T-helper 1 cell treated with Interleukin-12 subunit alpha and Interleukin-12 subunit beta and Interleukin-4 antibody, amounts not matched to agents 30 ng/mL and 1 ng/mL, for 36 hours (primary cell): ENCODE results near the gene MSMO1. TPM values are rescaled to one million over a fixed set of nuclear protein-coding genes. Genes with fewer than 3 reads are reported as not detected.
"Not testable (repeated sequence)": the region's sequence is repeated elsewhere in the genome, so short reads cannot be mapped to it uniquely, and the experiment has no call there.

Source experiments
- intact Hi-C: fragments of 100-400 bp; cut with micrococcal nuclease; formaldehyde crosslinking; loops from one replicate; pipeline ENCODE4 v1.15.1; 2024
- total RNA-seq: library from RNA; stranded (reverse); gene quantifications from 2 replicates; pipeline ENCODE4 v1.2.3, GENCODE V29; 2022

The MSMO1 gene
- total RNA-seq, 1 donor from 2014 or later = 53.9 TPM

DNA sequence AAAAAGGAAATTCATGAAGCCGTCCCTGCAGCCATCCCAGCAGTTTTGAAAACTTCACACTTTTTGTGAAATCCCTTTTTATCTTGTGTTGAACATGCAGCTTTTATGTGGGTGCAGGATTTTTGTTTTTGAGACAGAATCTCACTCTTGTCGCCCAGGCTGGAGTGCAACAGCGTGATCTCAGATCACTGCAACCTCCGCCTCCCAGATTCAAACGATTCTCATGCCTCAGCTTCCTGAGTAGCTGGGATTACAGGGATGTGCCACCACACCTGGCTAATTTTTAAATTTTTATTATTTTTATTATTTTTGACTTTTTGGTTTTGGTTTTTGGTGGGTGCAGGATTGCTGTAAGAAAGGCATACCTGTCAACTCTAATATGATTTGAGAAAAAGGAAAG is 8.0 kb upstream of the MSMO1 start:
- intact Hi-C loops = no loop called here

DNA sequence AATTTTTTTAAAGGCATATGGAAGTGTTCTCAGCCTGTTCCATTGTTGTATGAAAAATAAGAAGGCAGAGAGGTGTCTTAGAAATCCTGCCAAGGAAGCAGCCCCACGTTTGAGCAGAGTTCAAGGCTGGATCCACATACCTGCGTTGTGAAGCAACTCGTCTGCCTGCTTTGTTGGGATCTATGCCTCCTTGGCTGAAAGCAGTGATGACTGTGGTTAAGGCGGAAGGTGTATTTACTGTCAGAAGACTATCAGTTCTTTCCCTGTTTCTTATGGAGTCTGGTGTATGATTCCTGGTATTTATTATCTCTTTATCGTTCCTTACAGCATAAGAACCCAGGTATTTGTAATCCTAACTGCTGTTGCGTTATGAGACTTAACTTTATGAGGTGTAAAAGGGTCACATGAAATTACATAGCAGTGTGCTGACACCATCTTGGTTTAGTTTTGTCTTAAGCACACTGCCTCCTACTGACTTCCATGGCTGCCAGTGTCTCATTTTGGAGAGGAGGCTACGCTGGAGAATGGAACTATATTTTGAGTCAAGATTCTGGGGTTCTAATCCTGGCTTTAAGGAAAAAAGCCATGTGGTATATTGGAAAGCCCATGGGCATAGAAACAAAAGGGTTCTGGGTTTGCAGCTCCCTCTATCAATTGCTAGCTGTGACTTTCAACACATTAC is 3.1 kb upstream of the MSMO1 start:
- intact Hi-C loops = no loop called here

DNA sequence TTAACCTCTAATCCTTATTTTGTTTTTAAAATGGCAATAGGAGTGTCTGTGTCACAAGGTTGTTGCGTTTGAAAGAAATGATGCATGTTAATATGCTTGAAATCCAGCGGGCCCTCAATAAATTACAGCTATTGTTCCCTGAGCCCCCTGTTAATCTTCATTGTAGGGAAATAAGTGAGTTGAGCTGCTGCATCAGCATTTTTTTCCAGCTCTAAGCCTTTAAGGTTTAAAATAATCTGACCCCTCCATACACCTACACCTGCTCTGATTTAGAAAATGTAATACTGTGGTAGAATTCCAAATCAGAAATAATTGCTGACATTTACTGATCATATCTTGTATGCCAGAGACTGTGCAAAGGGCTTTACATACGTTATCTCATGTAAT is 2.6 kb upstream of the MSMO1 start:
- intact Hi-C loops = loop anchor here (5.0 kb wide), 1 partner anchor 313 kb away; no protein-coding TSS in a partner anchor

DNA sequence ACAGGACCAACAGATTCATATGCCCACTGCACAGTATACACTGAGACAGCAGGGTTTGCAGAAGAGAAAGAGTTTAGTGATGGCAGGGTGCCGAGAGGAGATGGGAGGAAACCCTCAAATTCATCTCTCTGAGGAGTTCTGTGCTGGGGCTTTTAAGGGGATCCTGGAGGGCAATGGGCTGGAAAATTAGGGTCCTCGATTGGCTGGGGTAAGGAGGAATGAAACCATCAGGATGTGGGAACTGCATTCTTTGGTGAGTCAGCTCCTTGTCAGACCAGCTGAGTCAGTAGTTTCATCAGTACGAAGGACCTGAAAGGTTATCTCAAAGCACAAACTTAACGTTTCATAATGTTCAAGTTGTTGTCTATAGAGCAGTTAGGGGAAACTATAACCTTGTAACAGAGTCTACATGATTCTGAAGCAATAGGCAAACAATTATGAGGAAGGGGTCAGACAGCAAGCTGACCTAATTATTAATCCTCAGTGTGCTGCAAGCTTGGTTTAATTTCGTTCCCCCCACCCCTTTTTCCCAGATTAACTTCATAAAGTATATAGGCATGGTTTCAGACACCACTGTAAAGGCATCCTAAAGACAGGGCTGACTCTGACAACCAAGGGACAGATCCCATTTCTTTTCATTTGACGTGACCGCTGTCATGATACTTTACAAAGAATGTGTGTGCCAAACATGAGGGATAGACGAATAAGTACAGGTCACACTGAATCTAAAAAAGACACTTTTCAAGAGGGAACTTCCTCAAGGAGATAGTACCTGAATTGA is 1.5 kb upstream of the MSMO1 start:
- intact Hi-C loops = loop anchor here (2.0 to 5.0 kb wide), 3 partner anchors 139 to 1831 kb away; partner anchors contain the start of gene TMA16

DNA sequence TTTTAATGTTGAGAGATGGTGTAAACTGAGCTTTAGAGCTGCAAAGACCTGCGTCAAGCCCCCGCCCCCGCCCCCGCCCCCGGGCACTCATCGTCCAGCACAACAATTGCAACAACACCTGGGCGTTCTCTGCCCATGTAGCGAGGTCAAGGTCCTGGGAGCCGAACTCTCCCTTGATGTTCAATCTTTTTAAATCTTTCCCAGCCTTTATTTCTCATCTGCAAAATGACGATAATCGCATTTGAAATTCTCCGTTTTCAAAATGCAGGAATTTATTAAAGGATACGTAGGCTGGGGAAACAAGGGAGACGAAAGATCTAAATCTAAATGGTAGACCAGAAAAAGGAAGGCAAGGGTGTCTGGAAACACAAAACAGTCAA is 648 bp upstream of the MSMO1 start:
- intact Hi-C loops = loop anchor here (1.0 to 5.0 kb wide), 9 partner anchors 26 to 1832 kb away; partner anchors contain the start of genes KLHL2, TMA16 and TMEM192

DNA sequence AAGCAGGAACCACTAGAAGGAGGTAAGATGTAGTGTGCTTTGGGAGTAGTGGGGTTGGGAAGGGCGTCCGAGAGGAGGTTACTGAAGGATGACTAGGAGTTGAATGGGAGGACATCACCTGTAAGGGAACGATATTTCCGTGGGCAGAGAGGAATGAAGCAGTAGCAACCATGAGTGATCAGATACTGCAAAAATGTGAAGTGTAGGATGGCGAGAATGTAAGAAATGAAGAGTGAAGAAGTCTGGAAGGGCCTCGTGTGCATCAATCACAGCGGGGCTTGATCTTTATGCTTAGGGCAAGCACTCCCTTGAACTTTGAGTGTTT is 594 bp downstream of the MSMO1 start:
- intact Hi-C loops = loop anchor here (5.0 kb wide), 1 partner anchor 316 kb away; no protein-coding TSS in a partner anchor

DNA sequence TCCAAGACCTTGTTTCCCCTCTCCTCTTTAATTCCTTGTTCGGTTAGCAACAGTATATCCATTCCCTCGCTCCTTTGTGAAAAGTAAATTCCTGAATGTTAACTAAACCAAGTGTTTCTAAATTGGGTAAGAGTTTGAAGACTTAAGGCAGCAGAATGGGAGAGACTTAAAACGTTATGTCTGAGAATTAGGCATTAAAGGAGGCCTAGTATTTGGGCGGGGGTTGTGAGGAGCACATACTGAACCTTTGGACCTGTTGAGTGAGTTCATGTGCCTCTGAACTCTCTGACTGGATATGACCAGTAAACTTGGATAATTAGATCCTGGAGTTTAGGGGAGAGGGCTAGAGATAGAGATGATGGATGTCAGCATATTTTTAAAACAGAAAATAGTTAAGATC is 1.2 kb downstream of the MSMO1 start:
- intact Hi-C loops = loop anchor here (5.0 kb wide), 1 partner anchor 316 kb away; no protein-coding TSS in a partner anchor

DNA sequence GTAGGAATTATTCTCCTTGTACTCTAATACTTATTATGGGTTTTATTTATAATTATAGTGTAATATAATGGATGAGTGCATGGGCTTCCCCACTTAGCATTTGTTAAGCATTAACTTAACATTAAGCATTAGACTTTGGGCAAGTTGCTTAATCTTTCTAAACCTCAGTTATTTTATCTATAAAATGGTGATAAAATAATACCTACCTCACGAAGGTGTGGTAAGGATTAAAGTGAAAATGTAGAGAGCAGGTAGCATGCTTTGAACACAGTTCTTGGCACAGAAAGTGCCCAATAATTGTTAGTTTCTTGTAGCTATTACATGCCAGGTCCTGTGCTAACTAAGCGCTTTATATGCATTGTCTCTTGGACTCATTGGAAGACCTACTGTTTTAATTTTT is 2.6 kb downstream of the MSMO1 start:
- intact Hi-C loops = loop anchor here (1.0 kb wide), 1 partner anchor 8 kb away; no protein-coding TSS in a partner anchor

DNA sequence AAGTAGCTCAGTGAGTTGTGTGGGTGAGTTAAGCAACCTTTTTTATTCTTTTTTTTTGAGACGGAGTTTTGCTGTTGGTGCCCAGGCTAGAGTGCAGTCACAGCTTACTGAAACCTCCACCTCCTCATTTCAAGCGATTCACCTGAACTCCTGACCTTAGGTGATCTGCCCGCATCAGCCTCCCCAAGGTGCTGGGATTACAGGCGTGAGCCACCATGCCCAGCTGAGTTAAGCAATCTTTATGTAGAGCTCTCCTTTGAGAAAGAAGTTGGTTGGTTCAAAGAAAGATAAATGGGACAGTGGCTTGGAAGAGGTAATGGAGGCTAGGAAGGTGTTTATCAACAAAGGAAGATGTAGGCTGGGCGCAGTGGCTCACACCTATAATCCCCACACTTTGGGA is 3.2 kb downstream of the MSMO1 start:
- intact Hi-C loops = loop anchor here (1.0 kb wide), 2 partner anchors 8 to 137 kb away; no protein-coding TSS in a partner anchor

DNA sequence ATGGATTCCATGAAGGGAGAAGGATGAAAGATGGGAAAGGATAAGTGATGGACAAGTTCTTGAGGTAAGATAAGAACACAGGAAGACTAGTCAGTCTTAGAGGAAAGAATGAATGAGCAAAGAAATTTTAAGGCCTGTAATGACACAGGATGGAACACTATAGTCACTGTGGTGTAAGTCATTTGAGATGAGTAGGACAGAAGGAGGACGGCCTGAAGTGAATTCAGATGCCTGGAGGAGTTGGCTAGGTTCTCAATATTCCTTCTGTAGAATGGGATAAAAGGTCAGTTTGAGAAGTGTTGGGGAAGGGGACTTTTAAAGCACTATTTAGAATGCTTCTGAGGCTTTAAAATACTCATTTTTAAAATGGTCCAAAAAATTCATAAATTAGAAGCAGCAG is 3.9 kb downstream of the MSMO1 start:
- intact Hi-C loops = loop anchor here (1.0 kb wide), 1 partner anchor 136 kb away; no protein-coding TSS in a partner anchor

DNA sequence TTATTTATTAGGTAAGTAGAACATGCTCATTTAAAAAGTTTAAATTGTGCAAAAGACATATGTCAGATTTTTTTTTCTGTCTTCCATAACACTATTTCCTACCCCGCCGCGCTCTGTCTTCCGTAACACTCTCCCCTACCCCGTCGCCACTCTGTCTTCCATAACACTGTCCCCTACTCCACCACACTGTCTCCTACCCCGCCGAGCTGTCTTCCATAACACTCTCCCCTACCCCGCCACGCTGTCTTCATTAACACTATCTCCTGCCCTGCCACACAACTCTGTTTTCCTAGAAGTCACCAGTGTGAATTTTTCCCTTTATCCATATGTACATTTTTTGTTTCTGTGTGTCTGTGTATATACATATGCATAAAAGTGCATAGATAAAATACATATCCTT is 4.4 kb downstream of the MSMO1 start:
- intact Hi-C loops = loop anchor here (1.0 kb wide), 1 partner anchor 135 kb away; no protein-coding TSS in a partner anchor

DNA sequence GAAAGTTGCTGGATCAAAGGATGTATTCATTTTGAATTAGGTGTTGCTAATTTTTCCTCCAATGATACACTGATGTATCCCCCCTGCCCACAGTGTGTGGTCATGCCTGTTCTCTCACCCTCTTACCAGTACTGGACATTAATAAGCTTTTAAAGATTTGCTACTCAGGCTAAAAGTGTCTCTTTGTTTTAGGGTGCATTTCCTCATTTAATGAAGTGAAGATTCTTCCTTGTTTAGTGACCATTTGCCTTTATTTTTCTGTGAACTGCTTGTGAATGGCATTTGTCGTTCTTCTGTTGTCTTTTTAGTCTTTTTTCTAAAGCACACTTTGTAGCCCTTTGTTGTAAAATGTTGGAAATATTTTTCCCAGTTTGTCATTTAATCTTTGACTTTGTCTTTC is 5.0 kb downstream of the MSMO1 start:
- intact Hi-C loops = no loop called here

DNA sequence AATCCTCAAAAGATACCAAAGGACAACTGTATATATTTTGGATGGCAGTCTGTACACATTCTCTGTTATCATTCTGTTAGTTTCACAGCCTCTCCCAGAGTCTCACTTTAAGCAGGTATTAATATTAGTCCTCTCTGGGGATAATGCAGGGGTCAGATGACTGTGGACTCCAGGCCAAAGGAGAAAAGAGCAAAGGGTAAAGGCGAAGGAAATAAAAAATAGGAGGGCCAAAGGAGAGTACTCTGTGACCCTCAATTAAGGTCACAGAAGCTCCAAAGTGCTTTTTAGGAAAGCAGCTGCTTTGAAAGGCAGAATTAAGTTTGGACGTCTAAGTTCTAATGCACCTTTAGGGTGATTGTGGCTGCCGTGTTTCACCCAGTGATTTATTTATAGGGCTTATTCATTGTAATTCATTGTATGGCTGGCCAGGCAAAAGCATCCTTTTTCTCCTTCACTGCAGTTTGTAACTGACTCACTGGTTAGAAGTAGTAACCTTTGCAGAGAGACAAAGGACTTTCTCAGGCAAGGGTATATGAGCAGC is 7.8 kb downstream of the MSMO1 start:
- intact Hi-C loops = no loop called here

DNA sequence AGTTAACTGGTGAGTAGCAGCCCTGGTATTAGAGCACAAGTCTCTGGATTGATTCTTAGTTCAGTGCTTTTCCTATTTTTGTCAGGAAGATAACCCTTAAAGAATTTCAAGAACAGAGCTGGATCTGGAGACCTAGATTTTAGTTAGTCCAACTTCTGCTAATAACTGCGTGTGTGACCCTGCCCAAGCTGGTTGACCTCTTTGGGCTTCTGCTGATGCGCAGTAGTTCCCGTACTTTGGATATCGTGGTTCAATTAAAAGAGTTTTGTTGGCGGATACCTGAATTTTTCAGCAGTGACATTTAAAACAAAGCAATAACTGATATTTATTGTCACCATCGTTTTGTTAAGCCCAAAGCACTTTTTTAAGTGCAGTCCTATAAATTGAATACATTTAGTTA is 9.3 kb downstream of the MSMO1 start:
- intact Hi-C loops = no loop called here

DNA sequence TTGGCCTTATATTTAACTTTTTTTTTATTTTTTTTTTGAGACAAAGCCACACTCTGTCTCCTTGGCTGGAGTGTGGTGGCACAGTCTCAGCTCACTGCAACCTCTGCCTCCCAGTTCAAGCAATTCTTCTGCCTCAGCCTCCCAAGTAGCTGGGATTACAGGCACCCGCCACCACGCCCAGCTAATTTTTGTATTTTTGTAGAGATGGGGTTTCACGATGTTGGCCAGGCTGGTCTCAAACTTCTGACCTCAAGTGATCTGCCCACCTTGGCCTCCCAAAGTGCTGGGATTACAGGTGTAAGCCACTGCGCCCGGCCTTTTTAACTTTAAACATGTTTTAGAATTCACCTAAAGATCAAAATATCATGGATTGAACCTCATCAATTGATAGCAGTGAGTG is 14.9 kb downstream of the MSMO1 start:
- intact Hi-C loops = not testable (repeated sequence)

DNA sequence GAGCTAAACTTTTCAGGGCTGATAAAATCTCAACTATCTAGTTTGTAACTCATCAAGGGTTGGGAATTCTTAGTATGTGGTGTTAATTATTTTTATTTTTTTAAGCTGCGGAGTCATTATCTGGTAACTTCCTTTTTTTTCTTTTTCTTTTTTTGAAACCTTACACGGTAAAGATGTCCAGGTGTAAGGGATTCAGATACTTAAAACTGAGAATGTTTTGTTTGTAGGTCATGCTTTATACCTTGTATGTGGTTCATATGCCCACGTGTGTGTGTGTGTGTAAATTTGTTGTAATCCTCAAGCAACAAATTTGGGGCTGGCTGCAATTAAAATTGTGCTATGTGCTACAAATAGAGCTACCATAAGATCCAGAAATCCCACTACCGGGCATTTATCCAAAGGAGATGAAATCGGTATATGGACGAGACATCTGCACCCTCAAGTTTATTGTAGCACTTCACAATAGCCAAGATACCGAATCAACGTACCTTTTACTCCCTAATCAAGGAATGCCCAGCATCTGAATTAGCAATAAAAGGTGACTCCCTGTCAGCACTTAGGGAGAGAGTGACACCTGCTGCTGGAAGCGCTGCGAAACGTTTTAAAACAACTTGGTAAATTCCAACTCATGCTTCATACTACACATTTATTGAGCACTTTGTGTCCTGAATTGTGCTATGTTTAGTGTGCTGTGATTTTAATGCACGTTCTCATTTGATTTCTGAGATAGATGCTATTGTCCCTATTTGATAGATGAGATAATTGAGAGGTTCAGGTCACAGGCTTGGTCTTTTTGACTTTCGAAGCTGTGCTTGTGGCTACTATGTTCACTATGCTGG is 16.1 kb downstream of the MSMO1 start:
- intact Hi-C loops = loop anchor here (1.0 kb wide), 1 partner anchor 212 kb away; no protein-coding TSS in a partner anchor

DNA sequence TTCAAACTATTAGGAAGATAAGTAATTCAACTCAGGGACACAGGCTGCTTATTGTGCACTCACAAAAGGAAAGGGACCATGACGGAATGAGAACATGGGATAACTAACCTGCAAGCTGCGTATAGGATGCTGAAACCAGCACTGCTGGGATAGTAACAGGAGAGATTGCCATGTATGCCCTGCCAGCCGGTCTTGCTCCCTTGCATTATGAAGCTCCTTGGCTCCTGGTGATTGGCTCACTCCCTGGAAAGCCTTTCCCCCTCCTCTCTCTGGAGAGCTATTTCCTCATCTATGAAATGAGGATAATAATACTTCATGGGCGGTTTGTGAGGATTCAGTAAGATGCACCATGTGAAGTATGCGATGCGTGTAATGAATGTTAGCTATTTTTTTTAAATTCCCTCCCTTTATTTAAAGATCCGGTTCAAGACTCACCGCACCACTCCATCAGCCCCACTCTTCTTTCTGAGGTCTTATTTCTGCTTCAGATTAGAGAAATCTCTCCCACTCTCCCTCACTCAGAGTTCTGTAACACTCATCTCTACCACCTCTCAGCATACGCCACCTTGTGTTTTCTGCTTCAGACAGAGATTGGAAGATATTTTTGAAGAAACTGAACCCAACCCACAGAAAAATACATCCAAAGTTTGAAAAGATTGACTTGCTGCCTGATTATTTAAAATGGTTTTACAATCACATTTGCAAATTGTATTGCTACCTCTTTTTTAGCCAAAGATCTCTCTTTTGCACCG is 18.4 kb downstream of the MSMO1 start:
- intact Hi-C loops = no loop called here

DNA sequence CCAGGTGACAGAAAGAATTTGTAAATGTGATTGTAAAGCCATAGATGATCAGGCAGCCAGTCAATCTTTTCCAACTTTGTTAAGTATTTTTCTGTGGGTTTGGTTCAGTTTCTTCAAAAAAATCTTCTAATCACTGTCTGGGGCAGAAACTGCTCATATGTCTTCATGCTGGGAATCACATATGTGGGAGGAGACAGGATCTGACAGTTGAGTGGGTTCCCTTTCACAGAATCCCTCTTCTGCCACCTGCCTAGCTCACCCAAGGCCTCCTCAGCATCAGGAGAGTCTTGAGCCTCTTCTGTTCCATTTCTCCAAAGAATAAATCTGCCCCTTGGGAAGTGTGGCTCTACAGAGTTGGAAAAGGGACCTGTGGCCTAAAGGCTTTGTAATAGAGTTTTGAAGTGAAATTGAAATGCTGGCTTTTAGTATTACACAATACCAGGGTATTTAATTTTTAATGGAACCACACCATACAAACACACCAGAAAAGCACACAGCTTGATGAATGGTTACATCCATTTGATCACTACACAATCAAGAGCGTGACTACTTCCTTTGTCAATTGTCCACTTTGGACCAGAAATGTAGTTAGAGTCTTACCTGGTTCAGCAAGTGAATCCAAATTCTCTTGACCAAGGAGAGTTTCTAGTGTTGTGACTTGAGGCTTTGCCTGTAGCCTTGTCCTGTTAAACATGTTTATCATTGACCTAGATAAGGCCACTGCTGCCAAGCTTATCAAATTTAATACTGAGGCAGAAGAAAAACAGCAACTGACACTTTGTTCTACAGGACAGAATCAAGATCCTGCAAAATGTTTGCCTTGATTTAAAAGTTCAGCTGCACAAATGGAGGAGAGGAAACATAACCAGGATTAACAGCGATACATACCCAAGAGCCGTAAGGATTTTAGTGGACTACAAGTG is 20.4 kb downstream of the MSMO1 start:
- intact Hi-C loops = no loop called here
